ENCODE measurements around the gene CYFIP2.

The CYFIP2 gene

GRCh38 chr5:157279605-157280239 lies 13.8 kb downstream of the CYFIP2 start:
- Mint-ChIP-seq H3K27me3 (ENCODE audit: low read depth) (no peaks in the 10 kb centered on the region), H3K9me3 (no peaks in the 10 kb centered on the region), H3K36me3 (ENCODE audit: low read depth) (no peaks in the 10 kb centered on the region), H3K27ac (no peak overlapping the region), H3K4me3 (no peak overlapping the region), H3K4me1 (no peaks in the 10 kb centered on the region)
- no peak for TF ChIP-seq CTCF (IDR thresholded peaks at IDR 0.05; ENCODE audit: unreplicated experiment in 3 of 3)

- H3K4me1 Mint-ChIP-seq, result peaks cover 4% of the 10 kb centered on the region
Measured at GRCh38 chr5:157280927-157281326, 15.0 kb downstream of the CYFIP2 start.

GRCh38 chr5:157282150-157282549 lies 16.2 kb downstream of the CYFIP2 start:
- H3K4me3 Mint-ChIP-seq, result no peak overlapping the region
- no peak overlapping the region for H3K27ac Mint-ChIP-seq
- peaks cover 4% of the 10 kb centered on the region for H3K36me3 Mint-ChIP-seq (ENCODE audit: low read depth)
- TF ChIP-seq CTCF (IDR thresholded peaks at IDR 0.05; ENCODE audit: unreplicated experiment in 3 of 3), result no peak
- no peaks in the 10 kb centered on the region for H3K27me3 Mint-ChIP-seq (ENCODE audit: low read depth)
- peaks cover 4% of the 10 kb centered on the region for H3K4me1 Mint-ChIP-seq
- H3K9me3 Mint-ChIP-seq, result no peaks in the 10 kb centered on the region

More at GRCh38 chr5:157280927-157281326, 15.0 kb downstream of the CYFIP2 start:
- no peaks in the 10 kb centered on the region for H3K9me3 Mint-ChIP-seq
- H3K4me3 Mint-ChIP-seq, result no peak overlapping the region
- no peak overlapping the region for H3K27ac Mint-ChIP-seq
- peaks cover 4% of the 10 kb centered on the region for H3K36me3 Mint-ChIP-seq (ENCODE audit: low read depth)
- TF ChIP-seq CTCF (IDR thresholded peaks at IDR 0.05; ENCODE audit: unreplicated experiment in 3 of 3), result no peak
- H3K27me3 Mint-ChIP-seq (ENCODE audit: low read depth), result no peaks in the 10 kb centered on the region

GRCh38 chr5:157283434-157283833 lies 17.5 kb downstream of the CYFIP2 start:
- Mint-ChIP-seq H3K27me3 (ENCODE audit: low read depth) (no peaks in the 10 kb centered on the region), H3K9me3 (no peaks in the 10 kb centered on the region), H3K27ac (peak overlapping the region in 1 of 3 experiments; percentile 35), H3K4me3 (no peak overlapping the region), H3K4me1 (peaks cover 4% of the 10 kb centered on the region), H3K36me3 (ENCODE audit: low read depth) (peaks cover 7% of the 10 kb centered on the region)
- TF ChIP-seq CTCF (IDR thresholded peaks at IDR 0.05; ENCODE audit: unreplicated experiment in 3 of 3), result no peak

- no peak for TF ChIP-seq CTCF (IDR thresholded peaks at IDR 0.05; ENCODE audit: unreplicated experiment in 3 of 3)
- Mint-ChIP-seq H3K4me3 (no peak overlapping the region), H3K9me3 (no peaks in the 10 kb centered on the region), H3K27ac (no peak overlapping the region), H3K4me1 (peaks cover 4% of the 10 kb centered on the region), H3K36me3 (ENCODE audit: low read depth) (peaks cover 10% of the 10 kb centered on the region), H3K27me3 (ENCODE audit: low read depth) (no peaks in the 10 kb centered on the region)
Measured at GRCh38 chr5:157284458-157285212, 18.7 kb downstream of the CYFIP2 start.
